Measurements from ENCODE around the gene KCNMB1.

The KCNMB1 gene

DNA sequence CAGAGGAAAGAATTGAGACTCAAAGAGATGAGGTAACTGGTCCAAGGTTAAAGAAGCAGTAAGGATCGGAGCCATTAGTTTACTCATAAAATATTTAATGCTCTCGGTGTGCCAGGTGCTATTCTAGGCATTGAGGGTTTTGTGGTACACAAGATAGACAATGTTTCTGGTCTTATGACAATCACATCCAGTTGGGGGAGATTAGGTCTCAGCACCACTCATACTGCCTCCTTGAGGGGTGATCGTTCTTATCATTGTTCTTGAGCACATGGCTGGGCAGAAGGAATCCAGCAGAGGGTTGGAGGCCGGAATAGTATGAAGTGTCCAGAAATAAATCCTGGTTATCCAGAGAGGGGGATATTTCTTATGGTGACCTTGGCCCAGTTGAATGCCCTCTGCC, 50.9 kb downstream of the KCNMB1 start:
- no peak for DNase-seq (ENCODE audit: low read depth)
- no peak overlapping the region for H3K4me3 ChIP-seq (ENCODE audit: low read length)
- TF ChIP-seq, protein P1, sequence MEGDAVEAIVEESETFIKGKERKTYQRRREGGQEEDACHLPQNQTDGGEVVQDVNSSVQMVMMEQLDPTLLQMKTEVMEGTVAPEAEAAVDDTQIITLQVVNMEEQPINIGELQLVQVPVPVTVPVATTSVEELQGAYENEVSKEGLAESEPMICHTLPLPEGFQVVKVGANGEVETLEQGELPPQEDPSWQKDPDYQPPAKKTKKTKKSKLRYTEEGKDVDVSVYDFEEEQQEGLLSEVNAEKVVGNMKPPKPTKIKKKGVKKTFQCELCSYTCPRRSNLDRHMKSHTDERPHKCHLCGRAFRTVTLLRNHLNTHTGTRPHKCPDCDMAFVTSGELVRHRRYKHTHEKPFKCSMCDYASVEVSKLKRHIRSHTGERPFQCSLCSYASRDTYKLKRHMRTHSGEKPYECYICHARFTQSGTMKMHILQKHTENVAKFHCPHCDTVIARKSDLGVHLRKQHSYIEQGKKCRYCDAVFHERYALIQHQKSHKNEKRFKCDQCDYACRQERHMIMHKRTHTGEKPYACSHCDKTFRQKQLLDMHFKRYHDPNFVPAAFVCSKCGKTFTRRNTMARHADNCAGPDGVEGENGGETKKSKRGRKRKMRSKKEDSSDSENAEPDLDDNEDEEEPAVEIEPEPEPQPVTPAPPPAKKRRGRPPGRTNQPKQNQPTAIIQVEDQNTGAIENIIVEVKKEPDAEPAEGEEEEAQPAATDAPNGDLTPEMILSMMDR (conservative IDR thresholded peaks at IDR 0.05; ENCODE audit: low read length) = no peak

DNA sequence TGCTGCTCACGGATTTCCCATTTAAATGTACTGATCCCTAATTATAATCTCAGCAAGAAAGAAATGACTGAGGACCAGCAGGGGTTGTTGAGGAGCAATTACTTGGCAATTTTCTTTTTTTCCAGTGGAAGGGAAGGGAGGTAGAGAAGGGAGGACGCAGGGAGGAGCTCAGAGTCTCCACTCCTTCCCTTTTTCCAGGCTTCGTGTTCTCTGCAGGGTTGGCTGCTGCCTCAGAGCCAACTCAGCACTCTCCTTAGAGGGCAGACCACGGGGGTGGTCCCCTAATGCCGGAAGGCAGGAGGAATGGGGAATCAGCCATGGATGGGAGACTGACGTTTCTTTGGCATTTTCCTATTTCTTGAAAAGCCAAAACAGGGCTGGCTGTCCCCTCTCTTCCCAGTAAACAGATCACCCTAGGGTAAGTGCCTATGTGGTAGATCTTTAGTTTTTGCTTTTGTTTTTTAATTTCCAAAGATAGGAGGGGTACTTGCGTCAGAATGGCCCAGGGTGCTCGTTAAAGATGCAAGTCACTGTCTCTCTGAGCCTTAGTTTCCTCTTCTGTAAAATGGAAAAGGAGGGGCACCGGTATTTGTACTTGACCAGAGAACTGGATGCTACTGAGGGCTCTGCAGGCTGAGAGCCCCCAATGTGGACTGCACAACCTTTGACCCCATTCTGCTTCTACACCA, 52.0 kb downstream of the KCNMB1 start:
- DNase-seq (ENCODE audit: low read depth) = no peak
- no peak overlapping the region for H3K4me3 ChIP-seq (ENCODE audit: low read length)
- TF ChIP-seq, protein P1 (conservative IDR thresholded peaks at IDR 0.05; ENCODE audit: low read length) = no peak

DNA sequence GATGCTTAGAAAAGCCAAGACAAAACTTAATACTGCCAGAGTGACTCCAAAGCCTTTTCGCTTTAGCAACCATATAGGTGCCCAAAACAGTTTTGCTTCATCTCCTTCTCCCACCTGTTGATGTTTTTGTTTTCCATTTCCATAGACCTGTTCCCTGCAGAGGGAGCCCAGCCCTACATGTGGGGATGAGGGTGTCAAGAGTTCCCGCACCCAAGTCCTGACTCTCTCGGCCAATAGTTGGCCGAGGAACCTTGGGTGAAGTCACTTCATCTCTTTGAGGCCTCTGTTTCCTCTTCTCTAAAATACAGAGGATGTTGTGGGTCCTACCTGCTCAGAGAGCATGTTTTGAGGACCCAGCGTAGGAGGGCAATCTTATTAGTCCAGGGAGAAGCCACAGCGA, 53.1 kb downstream of the KCNMB1 start:
- TF ChIP-seq, protein P1 (conservative IDR thresholded peaks at IDR 0.05; ENCODE audit: low read length) = no peak
- no peak for DNase-seq (ENCODE audit: low read depth)
- no peak overlapping the region for H3K4me3 ChIP-seq (ENCODE audit: low read length)

DNA sequence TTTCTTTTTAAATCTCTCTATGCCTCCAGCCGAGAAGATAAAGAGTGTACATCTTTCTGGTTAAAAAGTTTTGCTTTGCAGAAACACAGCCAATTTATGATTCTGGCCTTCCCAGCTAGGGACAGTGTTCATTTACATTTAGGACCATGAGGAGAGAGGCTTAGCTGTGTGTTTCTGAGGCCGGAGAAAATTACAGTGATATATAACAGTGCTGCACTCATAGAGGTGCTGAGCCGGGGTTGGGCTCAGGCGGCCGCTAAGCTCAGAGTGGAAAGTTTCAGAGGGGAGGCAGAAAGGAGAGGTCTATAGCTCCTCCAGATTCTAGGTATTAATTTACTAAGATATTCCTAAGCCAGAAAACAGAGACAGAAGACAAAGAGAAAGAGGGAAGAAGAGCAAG, 54.5 kb downstream of the KCNMB1 start:
- H3K4me3 ChIP-seq (ENCODE audit: low read length) = no peak overlapping the region
- TF ChIP-seq, protein P1 (conservative IDR thresholded peaks at IDR 0.05; ENCODE audit: low read length) = no peak
- DNase-seq (ENCODE audit: low read depth) = no peak

DNA sequence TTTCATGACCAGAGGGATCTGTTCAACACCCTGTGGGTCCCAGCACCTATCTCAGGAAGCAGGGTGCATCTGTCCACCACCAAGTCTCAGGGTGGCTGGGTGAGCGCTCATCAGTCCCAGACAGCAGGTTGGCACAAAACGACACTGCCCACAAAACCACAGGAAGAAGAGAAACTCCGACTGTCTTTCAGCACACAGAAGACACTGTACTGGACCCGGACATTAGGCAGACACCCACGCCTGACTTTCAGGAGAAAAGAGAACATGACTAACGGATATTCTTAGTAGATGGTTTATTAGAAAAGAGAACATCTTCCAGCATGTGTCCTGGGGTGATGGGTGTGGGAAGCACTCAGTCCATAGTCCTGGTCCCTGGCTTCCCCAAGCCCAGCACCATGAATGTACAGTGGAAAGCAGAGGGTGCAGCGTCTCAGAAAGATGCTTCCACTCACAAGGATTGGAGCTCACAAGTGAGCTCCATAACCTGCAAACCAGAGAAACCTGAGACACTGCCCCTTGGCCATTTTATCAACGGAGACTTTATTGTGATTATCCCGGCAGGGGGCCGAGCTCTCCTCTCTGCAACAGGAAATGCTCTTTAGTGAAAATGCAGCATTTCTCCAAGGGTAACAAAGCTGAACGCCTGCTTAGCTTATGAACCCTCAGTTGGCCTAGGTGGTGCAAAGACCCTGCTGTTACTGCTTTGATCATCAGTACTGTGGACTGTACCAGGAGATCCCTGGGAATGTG, 55.8 kb downstream of the KCNMB1 start:
- DNase-seq (ENCODE audit: low read depth) = no peak
- H3K4me3 ChIP-seq (ENCODE audit: low read length) = no peak overlapping the region
- TF ChIP-seq, protein P1 (conservative IDR thresholded peaks at IDR 0.05; ENCODE audit: low read length) = no peak

DNA sequence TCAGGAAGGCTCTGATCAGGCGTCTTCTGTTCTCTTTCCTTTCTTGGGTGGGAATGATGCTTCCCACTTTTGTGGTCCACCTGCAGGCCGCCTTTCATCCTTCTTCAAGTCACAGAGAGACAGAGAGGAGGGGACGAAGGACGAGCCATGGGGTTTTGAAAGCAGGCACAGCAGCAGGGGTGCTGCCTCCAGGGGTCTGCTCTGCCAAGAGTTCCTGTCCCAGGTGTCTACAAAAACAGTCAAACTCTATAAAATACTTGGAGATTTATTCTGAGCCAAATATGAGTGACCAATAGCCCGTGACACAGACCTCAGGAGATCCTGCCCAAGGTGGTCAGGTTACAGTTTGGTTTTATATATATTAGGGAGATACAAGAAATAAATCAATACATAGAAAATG, 57.1 kb downstream of the KCNMB1 start:
- H3K4me3 ChIP-seq (ENCODE audit: low read length) = no peak overlapping the region

More for the DNA sequence above, 57.1 kb downstream of the KCNMB1 start:
- no peak for DNase-seq (ENCODE audit: low read depth)
- TF ChIP-seq, protein P1 (conservative IDR thresholded peaks at IDR 0.05; ENCODE audit: low read length) = no peak

Data from AG10803 (cell line).